Osteoblast (primary cell): ENCODE results near the gene ABTB1. TPM values are rescaled to one million over a fixed set of nuclear protein-coding genes. Genes with fewer than 3 reads are reported as not detected.
A peak's percentile ranks its signal among the peaks of the same experiment; 100 is the strongest.

Experiments used
- DNase-seq: peaks from one replicate; pipeline ENCODE4 v3.0.0; 2011; ENCODE audit warnings: low spot score, mixed read lengths; ENCODE audit not compliant: insufficient read length; ENCODE audit errors: missing footprints
- H2AFZ ChIP-seq: 2 replicates; pipeline ENCODE4 v1.6.0; 2011; ENCODE audit warnings: mild to moderate bottlenecking, low read length
- H3K27ac ChIP-seq: 2 replicates; pipeline ENCODE4 v1.5.1; 2011; ENCODE audit warnings: mild to moderate bottlenecking, low read depth, low read length, moderate library complexity
- H3K27me3 ChIP-seq: 2 replicates; pipeline ENCODE4 v1.6.0; 2012; ENCODE audit warnings: mild to moderate bottlenecking, control low read depth, inconsistent platforms, low read length, moderate library complexity; ENCODE audit not compliant: insufficient read depth
- H3K36me3 ChIP-seq: 2 replicates; pipeline ENCODE4 v1.5.1; 2011; ENCODE audit warnings: mild to moderate bottlenecking, low read length, control low read depth, moderate library complexity; ENCODE audit not compliant: insufficient read depth
- H3K4me1 ChIP-seq: 2 replicates; pipeline ENCODE4 v1.5.1; 2011; ENCODE audit warnings: mild to moderate bottlenecking, low read length, control low read depth, moderate library complexity; ENCODE audit not compliant: insufficient read depth
- H3K4me2 ChIP-seq: 2 replicates; pipeline ENCODE4 v1.6.0; 2011; ENCODE audit warnings: mild to moderate bottlenecking, low read length; ENCODE audit not compliant: insufficient read depth
- H3K4me3 ChIP-seq: fragments of 200-600 bp; sonication (generic); 3 replicates; pipeline ENCODE4 v1.5.1; 2012; ENCODE audit warnings: mild to moderate bottlenecking, low read length, inconsistent platforms; ENCODE audit not compliant: insufficient read depth
- H3K79me2 ChIP-seq: 2 replicates; pipeline ENCODE4 v1.6.0; 2012; ENCODE audit warnings: mild to moderate bottlenecking, low read length, control low read depth, inconsistent platforms; ENCODE audit not compliant: insufficient read depth
- H3K9me3 ChIP-seq: 2 replicates; pipeline ENCODE4 v1.5.1; 2011; ENCODE audit warnings: low read depth, low read length, control low read depth
- H4K20me1 ChIP-seq: 2 replicates; pipeline ENCODE4 v1.6.0; 2012; ENCODE audit warnings: mild to moderate bottlenecking, low read length, control low read depth; ENCODE audit not compliant: insufficient read depth
- total RNA-seq: library from RNA; depleted of rRNA; stranded (reverse); fragments of >200 nt; gene quantifications from 2 replicates; pipeline ENCODE4 v1.2.3, GENCODE V29; 2012
- TF ChIP-seq, protein P1 (sequence below): IDR thresholded peaks from 2 replicates; pipeline ENCODE4 v1.5.1; 2011; ENCODE audit warnings: mild to moderate bottlenecking, low read depth, low read length, moderate library complexity; ENCODE audit errors: extremely low read depth

ABTB1 gene
- total RNA-seq, 1 donor, result 17.7 TPM

- TF ChIP-seq, protein P1, sequence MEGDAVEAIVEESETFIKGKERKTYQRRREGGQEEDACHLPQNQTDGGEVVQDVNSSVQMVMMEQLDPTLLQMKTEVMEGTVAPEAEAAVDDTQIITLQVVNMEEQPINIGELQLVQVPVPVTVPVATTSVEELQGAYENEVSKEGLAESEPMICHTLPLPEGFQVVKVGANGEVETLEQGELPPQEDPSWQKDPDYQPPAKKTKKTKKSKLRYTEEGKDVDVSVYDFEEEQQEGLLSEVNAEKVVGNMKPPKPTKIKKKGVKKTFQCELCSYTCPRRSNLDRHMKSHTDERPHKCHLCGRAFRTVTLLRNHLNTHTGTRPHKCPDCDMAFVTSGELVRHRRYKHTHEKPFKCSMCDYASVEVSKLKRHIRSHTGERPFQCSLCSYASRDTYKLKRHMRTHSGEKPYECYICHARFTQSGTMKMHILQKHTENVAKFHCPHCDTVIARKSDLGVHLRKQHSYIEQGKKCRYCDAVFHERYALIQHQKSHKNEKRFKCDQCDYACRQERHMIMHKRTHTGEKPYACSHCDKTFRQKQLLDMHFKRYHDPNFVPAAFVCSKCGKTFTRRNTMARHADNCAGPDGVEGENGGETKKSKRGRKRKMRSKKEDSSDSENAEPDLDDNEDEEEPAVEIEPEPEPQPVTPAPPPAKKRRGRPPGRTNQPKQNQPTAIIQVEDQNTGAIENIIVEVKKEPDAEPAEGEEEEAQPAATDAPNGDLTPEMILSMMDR, result no peak
- H2AFZ ChIP-seq, result no peak overlapping the region
- no peaks in the 10 kb centered on the region for H3K27me3 ChIP-seq
- H3K79me2 ChIP-seq, result no peaks in the 10 kb centered on the region
- no peak for DNase-seq
- H3K4me1 ChIP-seq, result peaks cover 11% of the 10 kb centered on the region
- no peak overlapping the region for H3K4me3 ChIP-seq
- H4K20me1 ChIP-seq, result no peaks in the 10 kb centered on the region
- no peak overlapping the region for H3K4me2 ChIP-seq
- H3K9me3 ChIP-seq, result no peaks in the 10 kb centered on the region
- no peak overlapping the region for H3K27ac ChIP-seq
- H3K36me3 ChIP-seq, result no peaks in the 10 kb centered on the region
Observed at GRCh38 chr3:127706312-127706711, 33.6 kb downstream of the ABTB1 start.

DNA sequence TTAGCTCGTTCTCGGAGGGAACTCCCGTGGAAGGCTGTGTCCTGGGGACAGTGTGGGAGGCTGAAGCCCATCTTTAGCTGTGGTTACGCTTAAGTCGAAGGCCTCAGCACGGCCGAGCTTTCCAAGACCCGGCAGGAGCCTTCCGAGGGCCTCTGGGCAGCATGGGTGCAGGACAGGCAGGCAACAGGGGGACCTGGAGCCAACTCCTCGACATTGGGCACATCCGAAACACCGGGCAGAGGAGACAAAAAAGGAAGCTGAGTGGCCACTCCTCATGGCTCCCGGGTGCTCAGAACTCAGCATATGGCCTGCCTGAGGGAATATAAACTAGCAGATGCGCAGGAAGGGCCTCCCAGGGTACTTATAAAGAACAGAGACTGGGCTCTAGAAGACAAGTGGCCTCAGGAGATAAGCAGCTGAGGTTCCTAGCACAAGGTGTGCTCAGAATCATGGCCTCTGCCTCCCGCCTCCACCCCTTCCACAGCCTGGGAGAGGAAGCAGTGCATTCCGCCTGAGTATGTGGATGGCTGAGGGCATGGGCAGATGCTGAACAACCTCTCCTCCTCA is 34.1 kb downstream of the ABTB1 start:
- H3K79me2 ChIP-seq, result no peaks in the 10 kb centered on the region
- H3K4me1 ChIP-seq, result peaks cover 11% of the 10 kb centered on the region
- no peaks in the 10 kb centered on the region for H4K20me1 ChIP-seq
- H3K27ac ChIP-seq, result no peak overlapping the region
- no peak for DNase-seq
- no peaks in the 10 kb centered on the region for H3K36me3 ChIP-seq
- H3K4me3 ChIP-seq, result no peak overlapping the region
- TF ChIP-seq, protein P1, result no peak
- no peaks in the 10 kb centered on the region for H3K27me3 ChIP-seq
- no peaks in the 10 kb centered on the region for H3K9me3 ChIP-seq
- H2AFZ ChIP-seq, result no peak overlapping the region
- H3K4me2 ChIP-seq, result no peak overlapping the region

DNA sequence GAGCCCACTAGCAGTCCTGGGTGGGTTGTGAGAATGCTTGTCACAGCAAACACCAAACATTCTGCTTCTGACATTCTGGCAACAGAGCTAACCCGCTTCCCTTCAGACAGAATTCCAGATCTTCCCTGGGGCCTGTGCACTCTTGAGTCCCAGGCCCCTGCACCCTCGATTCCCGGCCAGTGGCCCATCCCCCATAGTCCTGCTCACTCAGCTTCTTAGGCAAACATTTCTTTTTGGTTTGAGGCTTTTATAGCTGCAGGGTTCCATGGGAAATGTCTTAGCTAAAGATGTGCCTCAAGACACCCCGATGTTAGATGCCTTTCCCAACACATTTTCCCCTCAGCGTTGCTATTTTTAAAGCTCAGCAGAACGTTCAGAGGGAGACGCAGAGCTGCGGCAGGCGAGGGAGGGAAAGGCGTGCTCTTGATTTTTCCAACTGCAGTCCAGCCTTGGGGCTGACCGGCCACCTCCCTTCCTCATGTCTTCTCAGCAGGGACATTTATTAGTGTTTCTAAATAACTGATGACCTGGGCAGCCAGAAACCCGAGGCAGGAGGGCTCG is 35.2 kb downstream of the ABTB1 start:
- H4K20me1 ChIP-seq, result no peaks in the 10 kb centered on the region
- TF ChIP-seq, protein P1, result no peak
- no peaks in the 10 kb centered on the region for H3K36me3 ChIP-seq
- no peak overlapping the region for H3K4me3 ChIP-seq
- no peaks in the 10 kb centered on the region for H3K9me3 ChIP-seq
- no peaks in the 10 kb centered on the region for H3K27me3 ChIP-seq
- peaks cover 6% of the 10 kb centered on the region for H3K4me1 ChIP-seq
- no peak overlapping the region for H2AFZ ChIP-seq
- no peak overlapping the region for H3K27ac ChIP-seq
- no peaks in the 10 kb centered on the region for H3K79me2 ChIP-seq
- H3K4me2 ChIP-seq, result no peak overlapping the region
- DNase-seq, result no peak

GRCh38 chr3:127708837-127709236 is 36.1 kb downstream of the ABTB1 start:
- H3K27ac ChIP-seq, result peak overlapping the region; percentile 1
- H3K4me1 ChIP-seq, result peaks cover 6% of the 10 kb centered on the region
- no peaks in the 10 kb centered on the region for H3K27me3 ChIP-seq
- no peaks in the 10 kb centered on the region for H3K79me2 ChIP-seq
- no peaks in the 10 kb centered on the region for H4K20me1 ChIP-seq
- no peak for DNase-seq
- TF ChIP-seq, protein P1, result no peak
- H3K4me3 ChIP-seq, result no peak overlapping the region
- no peak overlapping the region for H3K4me2 ChIP-seq
- no peak overlapping the region for H2AFZ ChIP-seq
- H3K9me3 ChIP-seq, result no peaks in the 10 kb centered on the region
- H3K36me3 ChIP-seq, result no peaks in the 10 kb centered on the region
